ENCODE measurements around the gene KLHL24. TPM values are rescaled to one million over a fixed set of nuclear protein-coding genes. Genes with fewer than 3 reads are reported as not detected.
"Not testable (repeated sequence)": the region's sequence is repeated elsewhere in the genome, so short reads cannot be mapped to it uniquely, and the experiment has no call there.

The KLHL24 gene
- total RNA-seq, 1 donor from 2014 or later: 77.3 TPM

- H3K4me1 Mint-ChIP-seq (ENCODE audit: unreplicated experiment): peaks cover 2% of the 10 kb centered on the region
- no peak for TF ChIP-seq CTCF (conservative IDR thresholded peaks at IDR 0.05)
- H3K27ac Mint-ChIP-seq: no peak overlapping the region
- H3K27me3 Mint-ChIP-seq: peaks cover 7% of the 10 kb centered on the region
- H3K4me3 Mint-ChIP-seq: no peak overlapping the region
- no peaks in the 10 kb centered on the region for H3K9me3 Mint-ChIP-seq
- no peaks in the 10 kb centered on the region for H3K36me3 Mint-ChIP-seq
- DNase-seq (ENCODE audit: extremely low spot score, unreplicated experiment): no peak
Observed at GRCh38 chr3:183619010-183619409, 16.4 kb upstream of the KLHL24 start.

GRCh38 chr3:183619624-183620251 lies 15.7 kb upstream of the KLHL24 start:
- Mint-ChIP-seq H3K27ac (no peak overlapping the region), H3K36me3 (no peaks in the 10 kb centered on the region), H3K27me3 (peaks cover 7% of the 10 kb centered on the region), H3K4me3 (no peak overlapping the region), H3K4me1 (ENCODE audit: unreplicated experiment) (no peaks in the 10 kb centered on the region), H3K9me3 (no peaks in the 10 kb centered on the region)
- DNase-seq (ENCODE audit: extremely low spot score, unreplicated experiment): no peak
- TF ChIP-seq CTCF (conservative IDR thresholded peaks at IDR 0.05): no peak

- Mint-ChIP-seq H3K27ac (no peak overlapping the region), H3K36me3 (no peaks in the 10 kb centered on the region), H3K27me3 (peaks cover 7% of the 10 kb centered on the region), H3K9me3 (no peaks in the 10 kb centered on the region), H3K4me3 (no peak overlapping the region), H3K4me1 (ENCODE audit: unreplicated experiment) (no peaks in the 10 kb centered on the region)
- DNase-seq (ENCODE audit: extremely low spot score, unreplicated experiment): no peak
- no peak for TF ChIP-seq CTCF (conservative IDR thresholded peaks at IDR 0.05)
Observed at GRCh38 chr3:183620252-183620628, 15.2 kb upstream of the KLHL24 start.

GRCh38 chr3:183622473-183622872 lies 12.9 kb upstream of the KLHL24 start:
- not testable (repeated sequence) for H3K27ac Mint-ChIP-seq; H3K4me1 Mint-ChIP-seq (ENCODE audit: unreplicated experiment); H3K4me3 Mint-ChIP-seq; H3K36me3 Mint-ChIP-seq; DNase-seq (ENCODE audit: extremely low spot score, unreplicated experiment); H3K9me3 Mint-ChIP-seq; H3K27me3 Mint-ChIP-seq

- Mint-ChIP-seq H3K27me3 (no peaks in the 10 kb centered on the region), H3K27ac (no peak overlapping the region), H3K4me1 (ENCODE audit: unreplicated experiment) (no peaks in the 10 kb centered on the region), H3K36me3 (no peaks in the 10 kb centered on the region), H3K9me3 (no peaks in the 10 kb centered on the region), H3K4me3 (no peak overlapping the region)
- TF ChIP-seq CTCF (conservative IDR thresholded peaks at IDR 0.05): no peak
- DNase-seq (ENCODE audit: extremely low spot score, unreplicated experiment): no peak
Observed at GRCh38 chr3:183626877-183627594, 8.4 kb upstream of the KLHL24 start.

- no peaks in the 10 kb centered on the region for H3K36me3 Mint-ChIP-seq
- no peak for TF ChIP-seq CTCF (conservative IDR thresholded peaks at IDR 0.05)
- no peaks in the 10 kb centered on the region for H3K27me3 Mint-ChIP-seq
- no peak overlapping the region for H3K4me3 Mint-ChIP-seq
- no peaks in the 10 kb centered on the region for H3K9me3 Mint-ChIP-seq
- DNase-seq (ENCODE audit: extremely low spot score, unreplicated experiment): no peak
- H3K4me1 Mint-ChIP-seq (ENCODE audit: unreplicated experiment): peaks cover under 1% of the 10 kb centered on the region
- no peak overlapping the region for H3K27ac Mint-ChIP-seq
Observed at GRCh38 chr3:183629546-183630301, 5.7 kb upstream of the KLHL24 start.

Data from type B pancreatic cell (in vitro differentiated cells).